ENCODE data around the gene FGFR4. TPM values are rescaled to one million over a fixed set of nuclear protein-coding genes. Genes with fewer than 3 reads are reported as not detected.
"Not testable (repeated sequence)": the region's sequence is repeated elsewhere in the genome, so short reads cannot be mapped to it uniquely, and the experiment has no call there.

Gene FGFR4
- total RNA-seq, 4 donors from 2014 or later = 0.68 to 5.9 (median 1.9) TPM

GRCh38 chr5:177043958-177044357 is 42.8 kb upstream of the FGFR4 start:
- no peak for DNase-seq
- Histone ChIP-seq H3K9me3 (no peaks in the 10 kb centered on the region), H3K27ac (no peak overlapping the region), H3K4me1 (peaks cover 0 to 19% (median 0%) of the 10 kb centered on the region in 3 donors), H3K36me3 (peaks cover 4 to 86% (median 18%) of the 10 kb centered on the region in 3 donors), H3K27me3 (no peaks in the 10 kb centered on the region), H3K4me3 (no peak overlapping the region)
- intact Hi-C loops (cut with DNase I) = no loop called here
- TF ChIP-seq CTCF (IDR thresholded peaks at IDR 0.05) (no peak), POLR2A (IDR thresholded peaks at IDR 0.05) (no peak)
- 64 to 69% methylated on average over 1 of the region's 1 CpG for WGBS, 2 donors

- H3K4me3 ChIP-seq = no peak overlapping the region
- H3K27ac ChIP-seq = no peak overlapping the region
- peaks cover 4 to 93% (median 18%) of the 10 kb centered on the region in 3 donors for H3K36me3 ChIP-seq
- intact Hi-C loops (cut with DNase I) = no loop called here
- WGBS, 2 donors = 86 to 100% methylated on average over 1 of the region's 1 CpG
- H3K4me1 ChIP-seq = peaks cover 0 to 19% (median 0%) of the 10 kb centered on the region in 3 donors
- no peak for DNase-seq
- TF ChIP-seq POLR2A (IDR thresholded peaks at IDR 0.05) (no peak), CTCF (IDR thresholded peaks at IDR 0.05) (no peak)
- H3K27me3 ChIP-seq = no peaks in the 10 kb centered on the region
- no peaks in the 10 kb centered on the region for H3K9me3 ChIP-seq
Measured at GRCh38 chr5:177044641-177045040, 42.1 kb upstream of the FGFR4 start.

- H3K27me3 ChIP-seq = no peaks in the 10 kb centered on the region
- no peak overlapping the region for H3K27ac ChIP-seq
- intact Hi-C loops (cut with DNase I) = no loop called here
Measured at GRCh38 chr5:177045631-177046030, 41.1 kb upstream of the FGFR4 start.

GRCh38 chr5:177048531-177048930 is 38.2 kb upstream of the FGFR4 start:
- H3K9me3 ChIP-seq; H3K27ac ChIP-seq; H3K4me3 ChIP-seq; H3K27me3 ChIP-seq; intact Hi-C loops (cut with DNase I); DNase-seq: not testable (repeated sequence)
- peaks cover 0 to 96% (median 10%) of the 10 kb centered on the region in 3 donors for H3K36me3 ChIP-seq
- 96 to 98% methylated on average over 7 of the region's 7 CpGs for WGBS, 2 donors
- H3K4me1 ChIP-seq = peaks cover 0 to 20% (median 0%) of the 10 kb centered on the region in 3 donors

More at GRCh38 chr5:177045631-177046030, 41.1 kb upstream of the FGFR4 start:
- H3K4me1 ChIP-seq = peaks cover 0 to 21% (median 0%) of the 10 kb centered on the region in 3 donors
- H3K36me3 ChIP-seq = peaks cover 4 to 96% (median 18%) of the 10 kb centered on the region in 3 donors
- H3K4me3 ChIP-seq = no peak overlapping the region
- DNase-seq = no peak
- 91 to 93% methylated on average over 4 of the region's 4 CpGs for WGBS, 2 donors
- TF ChIP-seq CTCF (IDR thresholded peaks at IDR 0.05) = no peak
- no peak for TF ChIP-seq POLR2A (IDR thresholded peaks at IDR 0.05)
- H3K9me3 ChIP-seq = no peaks in the 10 kb centered on the region

- Histone ChIP-seq H3K36me3 (peaks cover 0 to 96% (median 7%) of the 10 kb centered on the region in 3 donors), H3K4me3 (no peak overlapping the region), H3K27me3 (no peaks in the 10 kb centered on the region), H3K9me3 (no peaks in the 10 kb centered on the region), H3K4me1 (peaks cover 0 to 15% (median 0%) of the 10 kb centered on the region in 3 donors), H3K27ac (no peak overlapping the region)
- intact Hi-C loops (cut with DNase I) = no loop called here
- WGBS, 2 donors = 89 to 98% methylated on average over 4 to 5 of the region's 5 CpGs
- no peak for DNase-seq
- TF ChIP-seq CTCF (IDR thresholded peaks at IDR 0.05) (no peak), POLR2A (IDR thresholded peaks at IDR 0.05) (no peak)
Measured at GRCh38 chr5:177049285-177049684, 37.4 kb upstream of the FGFR4 start.

Measured in esophagus squamous epithelium (tissue), 5 donors.